HCT116 (cell line): ENCODE results near the gene CALHM3. TPM values are rescaled to one million over a fixed set of nuclear protein-coding genes. Genes with fewer than 3 reads are reported as not detected.

Experiments
- ATAC-seq: fragments of 200-7000 bp; cut with Tn5 transposase; 2 replicates; pipeline ENCODE4 v1.9.1; 2020; ENCODE audit warnings: mild to moderate bottlenecking, moderate library complexity
- BruUV-seq: library from RNA; stranded (reverse); fragments of 400-500 nt; replicated peaks from 2 replicates; lab custom pipeline; 2021; lab: Mats Ljungman, UMichigan
- CTCF ChIA-PET: fragments of 300-600 bp; sonication (Branson Sonifier 250); formaldehyde crosslinking; loops from one replicate; lab custom pipeline; 2021; ENCODE audit warnings: antibody characterized with exemption; lab: Charles Lee
- POLR2A ChIA-PET: fragments of 300-600, 350-600 bp; sonication (Branson Sonifier 250); formaldehyde crosslinking; loops from one replicate; lab custom pipeline; 2021; ENCODE audit warnings: antibody characterized with exemption; lab: Charles Lee
- RAD21 ChIA-PET, 2 experiments: fragments of 300-600 bp; sonication (Branson Sonifier 250); formaldehyde crosslinking; loops; one replicate each; lab custom pipeline; 2023; ENCODE audit warnings: low total read pairs in 2 of 2; ENCODE audit not compliant: uncharacterized antibody in 2 of 2, unreplicated experiment in 2 of 2, low non-redundant PET in 1 of 2; lab: Charles Lee
- DNase-seq: peaks from one replicate; pipeline ENCODE4 v3.0.0-alpha.2; 2010; ENCODE audit warnings: low read depth, low spot score
- H2AFZ ChIP-seq: fragments of 200-600 bp; shearing (Covaris generic), sonication (generic); 2 replicates; pipeline ENCODE4 v1.6.1; 2017; ENCODE audit warnings: low read depth, mixed run types, mixed read lengths, antibody characterized with exemption, low read length; ENCODE audit not compliant: poor library complexity, severe bottlenecking
- H3K27ac ChIP-seq: 2 replicates; pipeline ENCODE4 v1.5.1; 2012; ENCODE audit warnings: low read depth, low read length
- H3K27me3 ChIP-seq: fragments of 200-600 bp; sonication (generic); 2 replicates; pipeline ENCODE4 v1.6.1; 2016; ENCODE audit warnings: mixed run types, low read length, mixed read lengths; ENCODE audit not compliant: insufficient read depth
- H3K36me3 ChIP-seq, 2 experiments: fragments of 200-500 bp in 1 of 2; fragments of 200-600 bp in 1 of 2; sonication (Bioruptor generic) in 1 of 2; sonication (generic) in 1 of 2; 2 replicates each; pipeline versions ENCODE4 v1.5.1 to v1.6.1; 2014 to 2016; ENCODE audit warnings: low read length in 2 of 2, inconsistent platforms in 1 of 2, mixed read lengths in 1 of 2, mixed run types in 1 of 2; ENCODE audit not compliant: insufficient read depth in 2 of 2, control insufficient read depth in 1 of 2
- H3K4me1 ChIP-seq, 2 experiments: fragments of 200-600 bp in 1 of 2; sonication (generic) in 1 of 2; 2 replicates each; pipeline versions ENCODE4 v1.5.1 to v1.6.1; 2012 to 2017; ENCODE audit warnings: low read length in 2 of 2, inconsistent platforms in 1 of 2, mild to moderate bottlenecking in 1 of 2, mixed read lengths in 1 of 2, mixed run types in 1 of 2, moderate library complexity in 1 of 2; ENCODE audit not compliant: insufficient read depth in 2 of 2, control insufficient read depth in 1 of 2
- H3K4me2 ChIP-seq: fragments of 200-600 bp; sonication (generic); 2 replicates; pipeline ENCODE4 v1.6.1; 2017; ENCODE audit warnings: mixed run types, low read length, mixed read lengths
- H3K4me3 ChIP-seq, 2 experiments: fragments of 200-600 bp in 1 of 2; sonication (generic) in 1 of 2; replicated peaks in 1 of 2; 2 replicates each; pipeline ENCODE4 v1.5.1; 2011 to 2016; ENCODE audit warnings: low read length in 2 of 2, control low read depth in 1 of 2, low read depth in 1 of 2, mild to moderate bottlenecking in 1 of 2, mixed read lengths in 1 of 2, mixed run types in 1 of 2
- H3K79me2 ChIP-seq: fragments of 200-600 bp; sonication (generic); 2 replicates; pipeline ENCODE4 v1.6.1; 2017; ENCODE audit warnings: mild to moderate bottlenecking, mixed run types, low read length, moderate library complexity, mixed read lengths; ENCODE audit not compliant: insufficient read depth
- H3K9ac ChIP-seq: fragments of 200-600 bp; sonication (generic); 2 replicates; pipeline ENCODE4 v1.6.1; 2016; ENCODE audit warnings: low read length, mixed read lengths
- H3K9me2 ChIP-seq: fragments of 200-600 bp; sonication (generic), shearing (Covaris generic); 2 replicates; pipeline ENCODE4 v1.6.1; 2017; ENCODE audit warnings: mixed run types, mild to moderate bottlenecking, moderate library complexity; ENCODE audit not compliant: insufficient read depth
- H3K9me3 ChIP-seq, 2 experiments: fragments of 200-500 bp in 1 of 2; fragments of 200-600 bp in 1 of 2; sonication (Bioruptor generic) in 1 of 2; sonication (generic) in 1 of 2; 2 replicates each; pipeline ENCODE4 v1.6.1; 2014 to 2017; ENCODE audit warnings: low read length in 2 of 2, mixed read lengths in 2 of 2, inconsistent platforms in 1 of 2, low read depth in 1 of 2, mild to moderate bottlenecking in 1 of 2, mixed run types in 1 of 2, moderate library complexity in 1 of 2; ENCODE audit not compliant: control insufficient read depth in 1 of 2, insufficient read depth in 1 of 2
- H4K20me1 ChIP-seq: fragments of 200-600 bp; sonication (generic), shearing (Covaris generic); 2 replicates; pipeline ENCODE4 v1.6.1; 2017; ENCODE audit warnings: mixed run types, mild to moderate bottlenecking, moderate library complexity; ENCODE audit not compliant: insufficient read depth
- ATF3 ChIP-seq: IDR thresholded peaks from 2 replicates; pipeline ENCODE4 v1.6.1; 2012
- EGR1 ChIP-seq: IDR thresholded peaks from 2 replicates; pipeline ENCODE4 v1.6.1; 2012; ENCODE audit warnings: low read depth
- ELF1 ChIP-seq: IDR thresholded peaks from 2 replicates; pipeline ENCODE4 v1.6.1; 2012; ENCODE audit warnings: low read depth, borderline replicate concordance
- JUND ChIP-seq: IDR thresholded peaks from 2 replicates; pipeline ENCODE4 v1.6.1; 2012
- MAX ChIP-seq: IDR thresholded peaks from 2 replicates; pipeline ENCODE4 v1.6.1; 2012
- POLR2A ChIP-seq: IDR thresholded peaks from 2 replicates; pipeline ENCODE4 v1.7.0; 2011; ENCODE audit warnings: borderline replicate concordance; ENCODE audit not compliant: insufficient read depth, insufficient read length; ENCODE audit errors: extremely low read depth
- POLR2AphosphoS5 ChIP-seq: IDR thresholded peaks from 2 replicates; pipeline ENCODE4 v1.6.1; 2011; ENCODE audit warnings: mild to moderate bottlenecking, low read depth, low read length, moderate library complexity
- RAD21 ChIP-seq: IDR thresholded peaks from 2 replicates; pipeline ENCODE4 v1.6.1; 2012; ENCODE audit warnings: low read depth, mild to moderate bottlenecking
- REST ChIP-seq: IDR thresholded peaks from 2 replicates; pipeline ENCODE4 v1.6.1; 2012; ENCODE audit warnings: low read depth
- SIN3A ChIP-seq: IDR thresholded peaks from 2 replicates; pipeline ENCODE4 v1.6.1; 2012; ENCODE audit warnings: low read depth
- SP1 ChIP-seq: IDR thresholded peaks from 2 replicates; pipeline ENCODE4 v1.6.1; 2012; ENCODE audit warnings: low read depth
- SRF ChIP-seq: IDR thresholded peaks from 2 replicates; pipeline ENCODE4 v1.6.1; 2012; ENCODE audit warnings: low read depth
- TCF7L2 ChIP-seq: IDR thresholded peaks from 2 replicates; pipeline ENCODE4 v1.7.0; 2011; ENCODE audit warnings: borderline replicate concordance, inconsistent platforms; ENCODE audit not compliant: insufficient read depth, insufficient read length; ENCODE audit errors: extremely low read depth
- YY1 ChIP-seq: IDR thresholded peaks from 2 replicates; pipeline ENCODE4 v1.6.1; 2011; ENCODE audit warnings: low read length, low read depth, moderate library complexity, mild to moderate bottlenecking; ENCODE audit not compliant: insufficient replicate concordance; ENCODE audit errors: extremely low read depth
- ZBTB33 ChIP-seq: IDR thresholded peaks from 2 replicates; pipeline ENCODE4 v1.6.1; 2011; ENCODE audit warnings: mild to moderate bottlenecking, low read length, moderate library complexity; ENCODE audit not compliant: insufficient replicate concordance; ENCODE audit errors: extremely low read depth
- ZFX ChIP-seq: fragments of 450-650 bp; IDR thresholded peaks from 2 replicates; pipeline ENCODE4 v1.6.1; 2017
- intact Hi-C: fragments of 100-400 bp; cut with micrococcal nuclease; formaldehyde crosslinking; loops from 2 replicates; pipeline ENCODE4 v1.10.0; 2022
- total RNA-seq: library from RNA; stranded (reverse); gene quantifications from one replicate; pipeline ENCODE4 v1.2.1, GENCODE V29; 2021; ENCODE audit not compliant: unreplicated experiment

The CALHM3 gene
- total RNA-seq, 1 experiment from 2014 or later, result 0.49 TPM

- intact Hi-C loops, result no loop called here
- H3K4me2 ChIP-seq, result no peak within 1 kb of the TSS
- ATAC-seq (peak; percentile 62), DNase-seq (no peak)
- TF ChIP-seq ATF3 (no peak), TCF7L2 (no peak), MAX (no peak), REST (no peak), POLR2AphosphoS5 (no peak), ZBTB33 (no peak), SIN3A (no peak), YY1 (no peak), ZFX (no peak), POLR2A (no peak), JUND (no peak), RAD21 (no peak), ELF1 (no peak), SP1 (no peak), SRF (no peak), EGR1 (no peak)
- no peaks in the 10 kb centered on the region for H3K79me2 ChIP-seq
- BruUV-seq, result no TSS peak
- no peaks in the 10 kb centered on the region for H4K20me1 ChIP-seq
- H3K9me3 ChIP-seq, result no peaks in the 10 kb centered on the region
- H3K4me1 ChIP-seq, result peaks cover 0 to 6% of the 10 kb centered on the region in 2 experiments; a peak in 2 of 4 replicates
- no peak within 1 kb of the TSS for H3K4me3 ChIP-seq
- H3K9me2 ChIP-seq, result no peaks in the 10 kb centered on the region
- ChIA-PET POLR2A (interaction anchor here (0.8 kb wide), 1 partner anchor 54 kb away, joined by 5 read pairs; no protein-coding TSS in a partner anchor), RAD21 (no interaction called here), CTCF (no interaction called here)
- H3K36me3 ChIP-seq, result no peaks in the 10 kb centered on the region
- no peak within 1 kb of the TSS for H3K9ac ChIP-seq
- H3K27me3 ChIP-seq, result no peaks in the 10 kb centered on the region
- no peak within 1 kb of the TSS for H3K27ac ChIP-seq
- H2AFZ ChIP-seq, result no peak within 1 kb of the TSS
Observed at GRCh38 chr10:103458720-103459119, 20.3 kb downstream of the CALHM3 start, which contains the start of gene CALHM1. Gene CALHM1 (minus strand): TSS chr10:103458900. CDS start chr10:103458751, 149 bp downstream.
